Bronchial epithelial cell (primary cell): ENCODE measurements around the gene TMEM44. TPM values are rescaled to one million over a fixed set of nuclear protein-coding genes. Genes with fewer than 3 reads are reported as not detected.

Experiments used
- DNase-seq: peaks from one replicate; pipeline ENCODE4 v3.0.0-alpha.2; 2010; ENCODE audit warnings: low read depth
- FAIRE-seq: peaks from 2 replicates; lab custom pipeline; 2011; peaks lifted over from hg19 to GRCh38; lab: Jason Lieb, UNC
- H3K27me3 ChIP-seq: 2 replicates; pipeline ENCODE4 v1.5.1; 2011; ENCODE audit warnings: low read length; ENCODE audit not compliant: control insufficient read depth, insufficient read depth
- H3K36me3 ChIP-seq: 2 replicates; pipeline ENCODE4 v1.5.1; 2011; ENCODE audit warnings: low read length; ENCODE audit not compliant: control insufficient read depth, insufficient read depth
- H3K4me3 ChIP-seq: 2 replicates; pipeline ENCODE4 v1.5.1; 2011; ENCODE audit warnings: mild to moderate bottlenecking, low read depth, low read length, control low read depth
- CTCF ChIP-seq: IDR thresholded peaks from 2 replicates; pipeline ENCODE4 v1.5.1; 2011; ENCODE audit warnings: mild to moderate bottlenecking, moderate library complexity, low read length, control low read depth, inconsistent platforms; ENCODE audit not compliant: insufficient read depth, severe bottlenecking
- total RNA-seq: library from RNA; depleted of rRNA; stranded (reverse); fragments of >200 nt; gene quantifications from 2 replicates; pipeline ENCODE4 v1.2.1, GENCODE V29; 2014

The TMEM44 gene
- total RNA-seq, 1 donor from 2014 or later: 8.4 TPM

DNA sequence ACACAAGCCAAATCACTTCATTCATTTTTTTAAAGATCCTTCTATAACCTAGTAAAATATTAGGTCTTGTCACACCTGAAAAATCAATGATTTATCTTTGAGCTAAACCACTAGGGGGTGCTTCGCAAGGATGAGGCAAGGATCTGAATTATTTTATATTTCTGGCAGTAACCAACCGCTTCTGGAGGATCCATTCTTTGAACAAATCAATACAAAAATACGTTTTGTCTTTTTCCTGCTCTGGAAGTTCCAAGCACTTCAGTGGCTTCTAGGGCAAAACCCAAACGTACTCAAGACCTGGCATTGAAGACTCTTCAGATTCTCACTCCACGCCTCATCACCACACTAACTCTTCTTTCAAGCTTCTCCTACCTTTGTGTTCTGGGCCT is 38.3 kb upstream of the TMEM44 start:
- FAIRE-seq (no peak), DNase-seq (peak; percentile 53)
- peaks cover 4% of the 10 kb centered on the region for H3K36me3 ChIP-seq
- no peaks in the 10 kb centered on the region for H3K27me3 ChIP-seq
- TF ChIP-seq CTCF: peak; percentile 33
- peak overlapping the region; percentile 95 for H3K4me3 ChIP-seq

DNA sequence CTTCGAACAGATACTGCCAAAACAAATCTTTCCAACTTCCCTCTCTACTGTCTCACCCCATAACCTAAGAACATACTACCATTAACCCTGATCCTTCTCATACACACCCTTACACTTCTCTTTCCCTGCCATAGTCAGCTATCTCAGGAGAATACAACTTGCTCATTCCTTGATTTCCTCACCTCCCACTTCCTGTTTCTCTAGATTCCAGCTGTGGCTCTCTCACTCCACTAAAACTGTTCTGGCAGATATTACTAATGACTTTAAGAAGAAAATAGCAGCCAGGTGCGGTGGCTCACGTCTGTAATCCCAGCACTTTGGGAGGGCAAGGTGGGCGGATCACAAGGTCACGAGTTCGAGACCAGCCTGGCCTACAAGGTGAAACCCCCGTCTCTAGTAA is 34.1 kb upstream of the TMEM44 start:
- DNase-seq (peak; percentile 28), FAIRE-seq (no peak)
- Histone ChIP-seq H3K4me3 (no peak overlapping the region), H3K27me3 (no peaks in the 10 kb centered on the region), H3K36me3 (peaks cover 10% of the 10 kb centered on the region)
- TF ChIP-seq CTCF: no peak

DNA sequence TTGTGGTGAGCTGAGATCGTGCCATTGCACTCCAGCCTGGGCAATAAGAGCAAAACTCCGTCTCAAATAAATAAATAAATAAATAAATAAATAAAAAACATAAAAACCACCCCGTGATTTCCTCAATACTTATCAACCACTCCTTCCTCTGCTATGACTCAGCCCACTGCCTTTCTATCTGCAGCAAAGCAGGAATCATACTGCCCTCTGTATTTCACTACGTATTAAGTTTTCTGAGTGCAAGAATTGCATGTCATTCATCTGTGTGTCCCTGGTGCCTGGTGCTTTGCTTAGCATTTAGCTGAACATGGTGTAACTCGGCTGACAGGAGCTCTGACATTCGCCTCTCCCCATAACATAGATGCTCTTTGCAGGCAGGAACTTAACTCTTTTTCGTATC is 31.6 kb upstream of the TMEM44 start:
- FAIRE-seq (no peak), DNase-seq (no peak)
- H3K27me3 ChIP-seq: no peaks in the 10 kb centered on the region
- H3K36me3 ChIP-seq: peaks cover 9% of the 10 kb centered on the region
- no peak overlapping the region for H3K4me3 ChIP-seq
- no peak for TF ChIP-seq CTCF

DNA sequence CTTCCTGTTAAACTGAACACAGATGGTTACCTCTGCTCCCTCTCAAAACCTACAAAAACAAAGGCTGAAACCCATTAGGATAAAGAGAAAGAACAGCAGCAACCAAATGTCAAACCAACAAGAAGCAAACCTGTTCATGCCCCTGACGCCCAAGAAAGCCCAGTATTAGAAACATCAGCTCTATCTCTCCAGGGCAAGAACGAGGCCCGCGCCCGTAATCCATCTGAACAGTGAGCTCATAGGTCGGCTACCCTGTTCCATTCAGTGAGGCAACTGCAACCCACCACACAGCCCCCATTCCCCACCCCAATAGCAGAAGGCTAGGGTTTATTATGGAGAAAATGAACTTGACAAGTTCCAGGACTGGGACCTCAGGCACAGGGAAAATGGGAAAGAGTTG is 28.7 kb upstream of the TMEM44 start:
- H3K4me3 ChIP-seq: no peak overlapping the region
- H3K36me3 ChIP-seq: peaks cover 8% of the 10 kb centered on the region
- DNase-seq (no peak), FAIRE-seq (peak; percentile 72)
- no peak for TF ChIP-seq CTCF
- H3K27me3 ChIP-seq: no peaks in the 10 kb centered on the region

DNA sequence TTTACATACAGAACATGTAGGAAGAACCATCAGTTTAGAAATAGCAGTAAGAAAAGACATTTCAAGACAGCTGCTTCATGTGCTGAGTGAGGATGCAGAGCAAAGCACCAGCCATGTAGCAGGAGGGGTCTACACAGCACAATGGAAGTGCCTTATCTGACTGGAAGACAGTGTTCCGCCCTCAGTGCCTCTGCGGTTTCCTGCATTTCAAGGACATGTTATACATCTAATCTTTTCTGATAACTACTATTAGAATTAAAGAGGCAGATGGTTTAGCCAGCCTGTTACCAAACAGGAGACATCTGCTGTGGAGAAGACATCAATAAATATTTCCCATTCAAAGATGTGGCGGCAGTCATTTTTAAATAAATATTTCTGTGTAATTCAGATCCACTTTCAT is 28.2 kb upstream of the TMEM44 start:
- Histone ChIP-seq H3K4me3 (no peak overlapping the region), H3K27me3 (no peaks in the 10 kb centered on the region), H3K36me3 (peaks cover 8% of the 10 kb centered on the region)
- DNase-seq (no peak), FAIRE-seq (no peak)
- TF ChIP-seq CTCF: no peak

DNA sequence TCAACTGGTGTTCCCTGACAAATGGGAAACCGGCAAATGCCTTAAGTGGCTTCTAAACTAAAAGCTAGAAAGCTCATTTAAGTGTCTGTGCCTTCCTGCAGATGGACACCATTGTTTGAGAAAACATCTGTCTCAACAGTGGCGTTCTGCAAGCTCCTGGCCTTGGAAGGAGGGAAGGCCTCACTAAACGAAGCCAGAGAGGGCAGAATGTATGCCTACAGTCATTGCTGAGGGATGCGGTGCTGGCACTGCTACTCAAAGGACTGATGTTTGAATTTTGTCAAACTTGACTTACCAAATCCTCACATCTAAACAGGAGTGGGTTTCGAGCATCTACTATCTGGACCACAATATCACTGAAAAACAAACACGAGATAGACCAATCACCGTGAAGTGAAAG is 26.6 kb upstream of the TMEM44 start:
- no peak for TF ChIP-seq CTCF
- H3K4me3 ChIP-seq: no peak overlapping the region
- H3K36me3 ChIP-seq: peaks cover 5% of the 10 kb centered on the region
- no peak for FAIRE-seq
- no peaks in the 10 kb centered on the region for H3K27me3 ChIP-seq
- DNase-seq: no peak
